HepG2 (cell line): ENCODE data around the gene LRRC34. TPM values are rescaled to one million over a fixed set of nuclear protein-coding genes. Genes with fewer than 3 reads are reported as not detected.

ENCODE experiments used
- ATAC-seq: fragments of 200-7000 bp; cut with Tn5 transposase; 3 replicates; pipeline ENCODE4 v1.9.1; 2020; ENCODE audit warnings: mild to moderate bottlenecking, moderate library complexity
- BruUV-seq: library from RNA; stranded (reverse); fragments of 400-500 nt; replicated peaks from 2 replicates; lab custom pipeline; 2021; lab: Mats Ljungman, UMichigan
- CTCF ChIA-PET: fragments of 300-600 bp; formaldehyde crosslinking; extraction: SDS; loops from one replicate; lab custom pipeline; 2021; ENCODE audit warnings: low total read pairs, inconsistent platforms, low intra/inter-chr PET ratio; lab: Yijun Ruan, JAX
- POLR2A ChIA-PET: fragments of 350-600 bp; sonication (Branson Sonifier 250); formaldehyde crosslinking; loops from one replicate; lab custom pipeline; 2020; ENCODE audit warnings: antibody characterized with exemption, inconsistent platforms; lab: Yijun Ruan, JAX
- DNase-seq: peaks from one replicate; pipeline ENCODE4 v3.0.0-alpha.2; 2015; ENCODE audit warnings: low spot score
- FAIRE-seq: peaks from 3 replicates; lab custom pipeline; 2011; peaks lifted over from hg19 to GRCh38; lab: Jason Lieb, UNC
- H2AFZ ChIP-seq: one replicate; pipeline ENCODE4 v1.6.1; 2011; ENCODE audit warnings: low read length, inconsistent platforms
- H3K27ac ChIP-seq: fragments of 300-600 bp; 3 replicates; pipeline ENCODE4 v1.8.0; 2011; ENCODE audit warnings: mixed run types, mild to moderate bottlenecking, mixed read lengths, low read length, inconsistent platforms; ENCODE audit not compliant: insufficient read depth; ENCODE audit errors: extremely low read length
- H3K27me3 ChIP-seq, 2 experiments: fragments of 200-600 bp in 1 of 2; 2 replicates in 1 of 2; 3 replicates in 1 of 2; pipeline versions ENCODE4 v1.6.0 to v1.8.0; 2011; ENCODE audit warnings: low read length in 2 of 2, mild to moderate bottlenecking in 2 of 2, moderate library complexity in 2 of 2, inconsistent platforms in 1 of 2; ENCODE audit not compliant: insufficient read depth in 2 of 2, control insufficient read depth in 1 of 2
- H3K36me3 ChIP-seq, 2 experiments: fragments of 200-600 bp in 1 of 2; replicated peaks in 1 of 2; 2 replicates in 1 of 2; 3 replicates in 1 of 2; pipeline versions ENCODE4 v1.5.1 to v1.8.0; 2011; ENCODE audit warnings: low read length in 2 of 2, inconsistent platforms in 1 of 2; ENCODE audit not compliant: insufficient read depth in 2 of 2, control insufficient read depth in 1 of 2
- H3K4me1 ChIP-seq: 2 replicates; pipeline ENCODE4 v1.5.1; 2012; ENCODE audit warnings: low read length, inconsistent platforms; ENCODE audit not compliant: insufficient read depth
- H3K4me2 ChIP-seq: 2 replicates; pipeline ENCODE4 v1.6.0; 2011; ENCODE audit warnings: low read depth, low read length, inconsistent platforms
- H3K4me3 ChIP-seq, 3 experiments: fragments of 200-600 bp in 1 of 3; sonication (generic), shearing (Covaris generic) in 1 of 3; replicated peaks in 1 of 3; 2 replicates each; pipeline ENCODE4 v1.5.1; 2011 to 2016; ENCODE audit warnings: low read length in 3 of 3, inconsistent platforms in 2 of 3, low read depth in 2 of 3, mild to moderate bottlenecking in 2 of 3, control low read depth in 1 of 3, mixed read lengths in 1 of 3; ENCODE audit not compliant: insufficient read depth in 1 of 3
- H3K79me2 ChIP-seq: one replicate; pipeline ENCODE4 v1.6.1; 2011; ENCODE audit warnings: low read length, inconsistent platforms; ENCODE audit not compliant: insufficient read depth
- H3K9ac ChIP-seq: 2 replicates; pipeline ENCODE4 v1.6.0; 2011; ENCODE audit warnings: mild to moderate bottlenecking, low read depth, low read length, inconsistent platforms; ENCODE audit not compliant: insufficient read depth
- H3K9me3 ChIP-seq: 2 replicates; pipeline ENCODE4 v1.5.1; 2012; ENCODE audit warnings: mild to moderate bottlenecking, low read length
- H4K20me1 ChIP-seq: 2 replicates; pipeline ENCODE4 v1.6.0; 2011; ENCODE audit warnings: inconsistent platforms, mild to moderate bottlenecking, low read length, moderate library complexity; ENCODE audit not compliant: insufficient read depth
- FOSL1 ChIP-seq: sonication (generic); formaldehyde crosslinking; IDR thresholded peaks from 2 replicates; pipeline ENCODE4 v1.9.0; 2021; ENCODE audit warnings: missing genetic modification reagents, borderline replicate concordance
- FOSL2 ChIP-seq: sonication (generic); formaldehyde crosslinking; IDR thresholded peaks from 2 replicates; pipeline ENCODE4 v1.4.0; 2020; ENCODE audit warnings: missing genetic modification reagents
- KDM6A ChIP-seq: IDR thresholded peaks from 2 replicates; pipeline ENCODE4 v1.6.1; 2016; ENCODE audit warnings: low read depth
- MYNN ChIP-seq: sonication (generic); formaldehyde crosslinking; IDR thresholded peaks from 2 replicates; pipeline ENCODE4 v1.4.0; 2020; ENCODE audit warnings: mild to moderate bottlenecking, low read depth, missing genetic modification reagents
- SIN3A ChIP-seq: IDR thresholded peaks from 2 replicates; pipeline ENCODE4 v1.6.1; 2011; ENCODE audit warnings: low read depth, mild to moderate bottlenecking, control low read depth, low read length, borderline replicate concordance
- ZBTB46 ChIP-seq: sonication (generic); formaldehyde crosslinking; IDR thresholded peaks from 2 replicates; pipeline ENCODE4 v1.4.0; 2020; ENCODE audit warnings: mild to moderate bottlenecking, missing genetic modification reagents, borderline replicate concordance
- ZNF34 ChIP-seq: sonication (generic); formaldehyde crosslinking; IDR thresholded peaks from 2 replicates; pipeline ENCODE4 v1.4.0; 2020; ENCODE audit warnings: mild to moderate bottlenecking, missing genetic modification reagents, borderline replicate concordance
- ZNF350 ChIP-seq: sonication (generic); formaldehyde crosslinking; IDR thresholded peaks from 2 replicates; pipeline ENCODE4 v1.4.0; 2020; ENCODE audit warnings: mild to moderate bottlenecking, low read depth, missing genetic modification reagents, borderline replicate concordance
- ZNF446 ChIP-seq: sonication (generic); formaldehyde crosslinking; IDR thresholded peaks from 2 replicates; pipeline ENCODE4 v1.5.0; 2020; ENCODE audit warnings: mild to moderate bottlenecking, missing genetic modification reagents
- ZNF547 ChIP-seq: sonication (generic); formaldehyde crosslinking; IDR thresholded peaks from 2 replicates; pipeline ENCODE4 v1.5.1; 2020; ENCODE audit warnings: mild to moderate bottlenecking, missing genetic modification reagents
- ZNF563 ChIP-seq: sonication (generic); formaldehyde crosslinking; IDR thresholded peaks from 2 replicates; pipeline ENCODE4 v1.8.0; 2022; ENCODE audit warnings: mild to moderate bottlenecking, moderate library complexity, missing genetic modification reagents
- ZNF605 ChIP-seq: sonication (generic); formaldehyde crosslinking; IDR thresholded peaks from 2 replicates; pipeline ENCODE4 v1.8.0; 2022; ENCODE audit warnings: mild to moderate bottlenecking, missing genetic modification reagents
- ZNF644 ChIP-seq: IDR thresholded peaks from 2 replicates; pipeline ENCODE4 v1.6.1; 2016; ENCODE audit warnings: low read depth
- ZNF777 ChIP-seq: sonication (generic); formaldehyde crosslinking; IDR thresholded peaks from 2 replicates; pipeline ENCODE4 v1.4.0; 2020; ENCODE audit warnings: missing genetic modification reagents
- ZNF790 ChIP-seq: sonication (generic); formaldehyde crosslinking; IDR thresholded peaks from 2 replicates; pipeline ENCODE4 v1.8.0; 2022; ENCODE audit warnings: missing genetic modification reagents, mild to moderate bottlenecking, borderline replicate concordance
- WGBS: methylation state at CpG from one replicate; pipeline ENCODE4 v1.1.6; 2017; ENCODE audit warnings: low lambda C conversion rate; 5-methylcytosine and 5-hydroxymethylcytosine counted together
- in situ Hi-C: cut with HindIII; loops from 2 replicates; pipeline ENCODE4 v1.10.0; 2017; ENCODE audit warnings: low pct_unique_long_range_greater_than_20kb; ENCODE audit not compliant: extremely low pct_ligation_motif_present
- intact Hi-C: fragments of 100-400 bp; cut with micrococcal nuclease; formaldehyde crosslinking; loops from one replicate; pipeline ENCODE4 v1.10.0; 2022; ENCODE audit not compliant: unreplicated experiment
- polyA plus RNA-seq, 8 experiments: library from polyadenylated mRNA; depleted of rRNA in 3 of 8; stranded (reverse) in 7 of 8; unstranded in 1 of 8; fragments of >200 nt; fragmentation: Illumina TruSeq in 4 of 8; extraction: Trizol in 4 of 8; gene quantifications; 2 replicates each; pipeline versions ENCODE4 v1.2.1 to v1.2.3, GENCODE V29; 2011 to 2016; ENCODE audit warnings: low read depth in 4 of 8, missing spikeins in 1 of 8, mixed read lengths in 1 of 8; ENCODE audit not compliant: insufficient read depth in 1 of 8
- total RNA-seq, 5 experiments: library from RNA; depleted of rRNA; stranded (reverse); fragments of >200 nt; fragmentation: Illumina TruSeq; extraction: Trizol; gene quantifications; 2 replicates each; pipeline ENCODE4 v1.2.3, GENCODE V29; 2016; ENCODE audit warnings: low read depth in 1 of 5

LRRC34 gene
- total and polyA plus RNA-seq, 2 of the 13 experiments (the other 11 are each of a cell fraction or from before 2014, with no cell fraction given): not detected

GRCh38 chr3:169764312-169764881 is 48.3 kb downstream of the LRRC34 start (continued):
- 0 out of 2 replicates have a peak, but pooled peaks have one; percentile 30 for TF ChIP-seq ZNF350 (CRISPR knock-in tag)
- no peak for TF ChIP-seq ZNF790 (CRISPR knock-in tag)
- TF ChIP-seq ZNF446 (CRISPR knock-in tag): no peak
- TF ChIP-seq SIN3A: no peak
- no peak for TF ChIP-seq ZBTB46
- TF ChIP-seq ZNF547: no peak
- no peak; the same call in 1 of the 2 replicates for TF ChIP-seq ZNF777
- TF ChIP-seq MYNN: no peak
- no peak for TF ChIP-seq KDM6A
- TF ChIP-seq ZNF563 (CRISPR knock-in tag): peak; percentile 59; the same call in 1 of the 2 replicates
- no peak for TF ChIP-seq ZNF605 (CRISPR knock-in tag)
- TF ChIP-seq, all 625 proteins: peak for 46

DNA sequence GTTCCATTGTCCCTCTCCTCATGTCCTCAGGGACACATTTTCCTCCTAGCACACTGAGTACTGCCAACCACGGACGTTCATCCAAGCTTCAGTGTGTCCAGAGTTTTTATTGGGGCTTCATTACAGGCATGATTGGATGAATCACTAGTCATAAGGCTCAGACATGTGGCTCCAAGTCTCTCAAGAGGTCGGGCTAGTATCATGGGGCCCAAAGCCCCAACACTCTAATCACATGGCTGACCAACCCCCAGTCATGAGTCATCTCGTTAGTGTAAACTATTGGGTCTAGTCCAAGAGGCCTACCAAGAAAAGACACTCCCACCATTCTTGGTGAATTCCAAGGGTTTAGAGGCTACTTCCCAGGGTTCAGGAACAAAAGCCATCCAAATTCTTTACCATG is 52.2 kb downstream of the LRRC34 start:
- H3K4me2 ChIP-seq: no peak overlapping the region
- no peak for DNase-seq
- no peak overlapping the region for H3K4me3 ChIP-seq
- H2AFZ ChIP-seq: no peak overlapping the region
- in situ Hi-C loops (no loop called here), intact Hi-C loops (loop anchor here (5.0 to 10.0 kb wide), 3 partner anchors 98 to 264 kb away; partner anchors contain the start of gene MECOM)
- ATAC-seq: no peak
- H3K79me2 ChIP-seq: no peaks in the 10 kb centered on the region
- no peak overlapping the region for H3K9ac ChIP-seq
- peaks cover under 1% of the 10 kb centered on the region; the same call in 1 of the 2 replicates for H3K4me1 ChIP-seq
- ChIA-PET POLR2A (no interaction called here), CTCF (no interaction called here)
- H3K36me3 ChIP-seq: no peaks in the 10 kb centered on the region
- no peak overlapping the region for H3K27ac ChIP-seq
- FAIRE-seq: no peak
- 0% methylated on average over 2 of the region's 4 CpGs for WGBS
- H3K27me3 ChIP-seq: 0 out of 5 replicates have a peak, but pooled peaks cover 0 to 4% of the 10 kb centered on the region in 2 experiments
- TF ChIP-seq ZNF34 (CRISPR knock-in tag) (no peak), FOSL1 (CRISPR knock-in tag) (peak; percentile 29; the same call in 1 of the 2 replicates), ZNF644 (CRISPR knock-in tag) (peak; percentile 76; the same call in 1 of the 2 replicates), FOSL2 (peak; percentile 80)
- no TSS peak for BruUV-seq
- H3K9me3 ChIP-seq: no peaks in the 10 kb centered on the region
- H4K20me1 ChIP-seq: no peaks in the 10 kb centered on the region
